GM12878 (cell line): ENCODE results near the gene EHMT2. TPM values are rescaled to one million over a fixed set of nuclear protein-coding genes. Genes with fewer than 3 reads are reported as not detected.

Experiments used
- ATAC-seq: fragments of 200-7000 bp; cut with Tn5 transposase; 3 replicates; pipeline ENCODE4 v1.9.1; 2020; ENCODE audit warnings: mild to moderate bottlenecking, moderate library complexity
- BruUV-seq: library from RNA; stranded (reverse); fragments of 400-500 nt; replicated peaks from 2 replicates; lab custom pipeline; 2021; lab: Mats Ljungman, UMichigan
- CTCF ChIA-PET: fragments of 300-600 bp; sonication (Branson Sonifier 250); formaldehyde crosslinking; extraction: SDS; loops from one replicate; lab custom pipeline; 2021; ENCODE audit warnings: inconsistent platforms; lab: Yijun Ruan, JAX
- POLR2A ChIA-PET: fragments of 350-600 bp; formaldehyde crosslinking; extraction: SDS; loops from one replicate; lab custom pipeline; 2021; ENCODE audit warnings: inconsistent platforms; lab: Charles Lee
- RAD21 ChIA-PET: fragments of 300-600 bp; sonication (Branson Sonifier 250); formaldehyde crosslinking; loops from one replicate; lab custom pipeline; 2023; ENCODE audit warnings: antibody characterized with exemption; ENCODE audit not compliant: unreplicated experiment; lab: Charles Lee
- SMC1A ChIA-PET: fragments of 300-600 bp; sonication (Branson Sonifier 250); formaldehyde crosslinking; loops from one replicate; lab custom pipeline; 2023; ENCODE audit not compliant: unreplicated experiment, uncharacterized antibody; lab: Charles Lee
- DNase-seq: peaks from one replicate; pipeline ENCODE4 v3.0.0-alpha.2; 2011; ENCODE audit warnings: low read depth, low spot score
- FAIRE-seq: peaks from 3 replicates; lab custom pipeline; 2011; peaks lifted over from hg19 to GRCh38; lab: Jason Lieb, UNC
- H2AFZ ChIP-seq: 2 replicates; pipeline ENCODE4 v1.6.0; 2011; ENCODE audit warnings: low read depth, low read length, control low read depth; ENCODE audit not compliant: control insufficient read depth
- H3K27ac ChIP-seq: 2 replicates; pipeline ENCODE4 v1.5.1; 2011; ENCODE audit warnings: control low read depth; ENCODE audit not compliant: control insufficient read depth, insufficient read depth
- H3K27me3 ChIP-seq, 2 experiments: replicated peaks in 1 of 2; 2 replicates each; pipeline versions ENCODE4 v1.6.0 to v1.6.1; 2011; ENCODE audit warnings: low read length in 1 of 2; ENCODE audit not compliant: control insufficient read depth in 2 of 2, insufficient read depth in 2 of 2
- H3K36me3 ChIP-seq, 2 experiments: 2 replicates each; pipeline ENCODE4 v1.5.1; 2011; ENCODE audit warnings: low read length in 1 of 2; ENCODE audit not compliant: control insufficient read depth in 2 of 2, insufficient read depth in 2 of 2
- H3K4me1 ChIP-seq: 2 replicates; pipeline ENCODE4 v1.6.1; 2011; ENCODE audit warnings: mild to moderate bottlenecking, low read length, moderate library complexity, mixed read lengths; ENCODE audit not compliant: control insufficient read depth, insufficient read depth
- H3K4me2 ChIP-seq: 2 replicates; pipeline ENCODE4 v1.6.0; 2011; ENCODE audit warnings: control low read depth; ENCODE audit not compliant: control insufficient read depth, insufficient read depth
- H3K4me3 ChIP-seq: fragments of 200-600 bp; sonication (generic); 2 replicates; pipeline ENCODE4 v1.5.1; 2016
- H3K79me2 ChIP-seq: 2 replicates; pipeline ENCODE4 v1.6.0; 2011; ENCODE audit warnings: low read length; ENCODE audit not compliant: control insufficient read depth, insufficient read depth
- H3K9ac ChIP-seq: 2 replicates; pipeline ENCODE4 v1.8.0; 2011; ENCODE audit warnings: low read length, control low read depth, mixed read lengths; ENCODE audit not compliant: control insufficient read depth, insufficient read depth
- H3K9me3 ChIP-seq: replicated peaks from 3 replicates; pipeline ENCODE4 v1.5.1; 2011; ENCODE audit warnings: mild to moderate bottlenecking, low read length; ENCODE audit not compliant: control insufficient read depth, insufficient read depth
- H4K20me1 ChIP-seq: 2 replicates; pipeline ENCODE4 v1.6.0; 2011; ENCODE audit not compliant: control insufficient read depth, insufficient read depth
- CBFB ChIP-seq: IDR thresholded peaks from 2 replicates; pipeline ENCODE4 v1.6.1; 2016; ENCODE audit warnings: antibody characterized with exemption, low read depth
- E2F4 ChIP-seq: IDR thresholded peaks from 2 replicates; pipeline ENCODE4 v1.6.1; 2012; ENCODE audit warnings: low read depth, low read length, improper control_type of control experiment
- EGR1 ChIP-seq, 2 experiments: IDR thresholded peaks; 1 replicate in 1 of 2; 2 replicates in 1 of 2; pipeline ENCODE4 v1.6.1; 2011 to 2012; ENCODE audit warnings: low read depth in 2 of 2, low read length in 2 of 2, borderline replicate concordance in 1 of 2, mild to moderate bottlenecking in 1 of 2, moderate library complexity in 1 of 2
- IRF3 ChIP-seq: fragments of 450-650 bp; IDR thresholded peaks from 2 replicates; pipeline ENCODE4 v1.6.1; 2014; ENCODE audit warnings: mild to moderate bottlenecking
- MEF2B ChIP-seq: fragments of 450-650 bp; IDR thresholded peaks from 2 replicates; pipeline ENCODE4 v1.6.1; 2018; ENCODE audit warnings: mild to moderate bottlenecking, moderate library complexity; ENCODE audit not compliant: partially characterized antibody, poor library complexity, severe bottlenecking
- NFIC ChIP-seq: IDR thresholded peaks from 2 replicates; pipeline ENCODE4 v1.6.1; 2012; ENCODE audit warnings: low read depth, mild to moderate bottlenecking, inconsistent platforms, low read length, moderate library complexity
- PAX5 ChIP-seq: IDR thresholded peaks from 2 replicates; pipeline ENCODE4 v1.6.1; 2011; ENCODE audit warnings: low read depth, low read length, borderline replicate concordance
- PBX3 ChIP-seq: IDR thresholded peaks from 2 replicates; pipeline ENCODE4 v1.6.1; 2011; ENCODE audit warnings: mild to moderate bottlenecking, low read depth, low read length, moderate library complexity; ENCODE audit not compliant: insufficient replicate concordance
- POU2F2 ChIP-seq: IDR thresholded peaks from 3 replicates; pipeline ENCODE4 v1.6.1; 2011; ENCODE audit warnings: low read depth, mild to moderate bottlenecking, low read length, borderline replicate concordance
- SMC3 ChIP-seq: IDR thresholded peaks from 2 replicates; pipeline ENCODE4 v1.6.1; 2011; ENCODE audit warnings: low read length, improper control_type of control experiment, borderline replicate concordance
- TCF3 ChIP-seq: IDR thresholded peaks from 2 replicates; pipeline ENCODE4 v1.6.1; 2012; ENCODE audit warnings: low read depth, mild to moderate bottlenecking, low read length, borderline replicate concordance; ENCODE audit not compliant: insufficient read depth
- YBX1 ChIP-seq: fragments of 450-650 bp; IDR thresholded peaks from 2 replicates; pipeline ENCODE4 v1.6.1; 2016; ENCODE audit warnings: antibody characterized with exemption
- ZNF24 ChIP-seq: fragments of 450-650 bp; IDR thresholded peaks from 2 replicates; pipeline ENCODE4 v1.6.1; 2017; ENCODE audit warnings: antibody characterized with exemption, mild to moderate bottlenecking
- ZNF274 ChIP-seq: IDR thresholded peaks from one replicate; pipeline ENCODE4 v1.8.0; 2011; ENCODE audit not compliant: insufficient read length, insufficient read depth
- WGBS: methylation state at CpG from one replicate; pipeline ENCODE4 v1.1.6; 2016; ENCODE audit warnings: low lambda C conversion rate; ENCODE audit not compliant: insufficient replicate concordance, insufficient coverage; ENCODE audit errors: missing lambda C conversion rate; 5-methylcytosine and 5-hydroxymethylcytosine counted together
- in situ Hi-C: fragments of 300-500 bp; cut with MboI; formaldehyde crosslinking; loops from 9 replicates; pipeline ENCODE4 v1.14.3; 2018; ENCODE audit warnings: mixed read lengths
- intact Hi-C: fragments of 100-400 bp; cut with micrococcal nuclease; formaldehyde crosslinking; loops from one replicate; pipeline ENCODE4 v1.14.2; 2022; ENCODE audit not compliant: unreplicated experiment
- polyA plus RNA-seq, 11 experiments: library from polyadenylated mRNA; depleted of rRNA in 4 of 11; unstranded in 6 of 11; stranded (reverse) in 5 of 11; fragments of >200 nt; fragmentation: Nextera tagmentation in 4 of 11; fragmentation: Illumina TruSeq in 1 of 11; extraction: Ambion mirVana in 4 of 11; extraction: Trizol in 1 of 11; gene quantifications; 1 replicate in 1 of 11; 2 replicates in 10 of 11; pipeline versions ENCODE4 v1.2.1 to v1.2.3, GENCODE V29; 2011 to 2016; ENCODE audit warnings: inconsistent platforms in 2 of 11, missing spikeins in 2 of 11, low read depth in 1 of 11
- total RNA-seq, 4 experiments: library from RNA; depleted of rRNA in 3 of 4; stranded (reverse); fragments of >200 nt in 3 of 4; fragmentation: Illumina TruSeq in 1 of 4; extraction: Trizol in 1 of 4; gene quantifications; 2 replicates each; pipeline versions ENCODE4 v1.2.1 to v1.2.3, GENCODE V29; 2013 to 2021

The EHMT2 gene
- total and polyA plus RNA-seq, 10 of the 15 experiments (the other 5 are each of a cell fraction or from before 2014, with no cell fraction given), result 1.7 to 53.2 (median 36.3) TPM

- intact Hi-C loops (loop anchor here (1.0 to 2.0 kb wide), 3 partner anchors 28 to 182 kb away; no protein-coding TSS in a partner anchor), in situ Hi-C loops (no loop called here)
- BruUV-seq, result no TSS peak
- no peaks in the 10 kb centered on the region for H3K9me3 ChIP-seq
- 2% methylated on average over 64 of the region's 64 CpGs for WGBS
- ChIA-PET RAD21 (interaction anchor here (0.6 to 1.7 kb wide), 27 partner anchors 23 to 323 kb away, joined by 3 to 10 read pairs (median 4); partner anchors contain the start of genes ABHD16A, C6orf47, DXO and HSPA1B), SMC1A (interaction anchor here (0.6 to 2.9 kb wide), 15 partner anchors 9 to 313 kb away, joined by 3 to 24 read pairs (median 4); partner anchors contain the start of gene VARS1), CTCF (interaction anchor here (0.6 to 2.3 kb wide), 10 partner anchors 18 to 93 kb away, joined by 3 to 17 read pairs (median 4); partner anchors contain the start of gene LSM2), POLR2A (interaction anchor here (0.6 to 2.5 kb wide), 18 partner anchors 13 to 282 kb away, joined by 3 to 22 read pairs (median 4); partner anchors contain the start of genes ATF6B, HSPA1B, MSH5 and ZBTB12)
- FAIRE-seq, result peak; percentile 100
- peaks cover 11% of the 10 kb centered on the region for H3K4me1 ChIP-seq
- H3K9ac ChIP-seq, result peak within 1 kb of the TSS; percentile 73
- H4K20me1 ChIP-seq, result no peaks in the 10 kb centered on the region
- peaks cover 0 to 3% of the 10 kb centered on the region in 2 experiments; a peak in 1 of 4 replicates for H3K36me3 ChIP-seq
- H3K27me3 ChIP-seq, result no peaks in the 10 kb centered on the region
- peak; percentile 98 for ATAC-seq
- no peaks in the 10 kb centered on the region; the same call in 1 of the 2 replicates for H3K79me2 ChIP-seq
- peak; percentile 97 for DNase-seq
- H3K4me3 ChIP-seq, result peak within 1 kb of the TSS; percentile 94
- H3K27ac ChIP-seq, result peak within 1 kb of the TSS; percentile 63
- peak within 1 kb of the TSS; percentile 98 for H2AFZ ChIP-seq
- H3K4me2 ChIP-seq, result peak within 1 kb of the TSS; percentile 99
- TF ChIP-seq TCF3, result peak; percentile 81
- TF ChIP-seq ZNF274, result no peak
- TF ChIP-seq PBX3, result peak; percentile 48
- no peak for TF ChIP-seq EGR1 (IDR thresholded peaks at IDR 0.05; ENCODE audit: borderline replicate concordance in 1 of 2, low read depth in 2 of 2, low read length in 2 of 2)
- TF ChIP-seq CBFB, result peak; percentile 73; the same call in 1 of the 2 replicates
- TF ChIP-seq YBX1, result no peak
- no peak for TF ChIP-seq ZNF24
- TF ChIP-seq NFIC, result no peak
- peak; percentile 83; the same call in 2 of the 3 replicates for TF ChIP-seq POU2F2
- peak; percentile 78 for TF ChIP-seq IRF3
- no peak for TF ChIP-seq SMC3
- peak; percentile 96 for TF ChIP-seq E2F4
- TF ChIP-seq PAX5, result no peak
- TF ChIP-seq MEF2B, result no peak
These were observed 34.9 kb downstream of the EHMT2 start, which contains the start of gene NEU1 for GRCh38 chr6:31862344-31863235. Gene NEU1, minus strand, starts transcription at chr6:31862821. Its CDS starts 45 bp downstream, at chr6:31862776.
